ELF-1 (cell line): Measurements from ENCODE around the gene PHACTR4.
"Not testable (repeated sequence)": the region's sequence is repeated elsewhere in the genome, so short reads cannot be mapped to it uniquely, and the experiment has no call there.

ENCODE experiments used
- DNase-seq: peaks from one replicate; pipeline ENCODE4 v3.0.0-alpha.2; 2016; ENCODE audit warnings: low read depth, low spot score

The PHACTR4 gene

GRCh38 chr1:28428990-28429520 lies 59.5 kb downstream of the PHACTR4 start:
- no peak for DNase-seq

GRCh38 chr1:28436211-28436769 lies 66.8 kb downstream of the PHACTR4 start:
- DNase-seq = no peak

- DNase-seq = no peak
Measured at GRCh38 chr1:28437264-28437923, 67.9 kb downstream of the PHACTR4 start.

GRCh38 chr1:28437924-28438699 lies 68.6 kb downstream of the PHACTR4 start:
- peak; percentile 73 for DNase-seq

GRCh38 chr1:28439320-28439719 lies 69.8 kb downstream of the PHACTR4 start:
- no peak for DNase-seq

GRCh38 chr1:28441674-28442073 lies 72.1 kb downstream of the PHACTR4 start:
- DNase-seq = no peak

- DNase-seq = no peak
Measured at GRCh38 chr1:28443550-28443949, 74.0 kb downstream of the PHACTR4 start.

GRCh38 chr1:28447679-28448078 lies 78.1 kb downstream of the PHACTR4 start:
- no peak for DNase-seq

GRCh38 chr1:28448094-28448611 lies 78.6 kb downstream of the PHACTR4 start:
- not testable (repeated sequence) for DNase-seq

- DNase-seq = no peak
Measured at GRCh38 chr1:28449904-28450303, 80.4 kb downstream of the PHACTR4 start.

- DNase-seq = no peak
Measured at GRCh38 chr1:28450561-28450960, 81.0 kb downstream of the PHACTR4 start.

- no peak for DNase-seq
Measured at GRCh38 chr1:28451011-28451410, 81.5 kb downstream of the PHACTR4 start.

- DNase-seq = no peak
Measured at GRCh38 chr1:28456078-28456477, 86.5 kb downstream of the PHACTR4 start.

GRCh38 chr1:28457678-28458077 lies 88.1 kb downstream of the PHACTR4 start:
- DNase-seq = no peak

GRCh38 chr1:28458237-28459228 lies 89.0 kb downstream of the PHACTR4 start:
- DNase-seq = no peak

GRCh38 chr1:28466226-28466778 lies 96.8 kb downstream of the PHACTR4 start:
- DNase-seq = no peak

- no peak for DNase-seq
Measured at GRCh38 chr1:28470146-28470545, 100.6 kb downstream of the PHACTR4 start.

GRCh38 chr1:28479497-28479896 lies 110.0 kb downstream of the PHACTR4 start:
- DNase-seq = not testable (repeated sequence)

GRCh38 chr1:28480308-28480707 lies 110.8 kb downstream of the PHACTR4 start:
- DNase-seq = no peak

GRCh38 chr1:28482138-28482537 lies 112.6 kb downstream of the PHACTR4 start:
- no peak for DNase-seq

GRCh38 chr1:28482702-28483101 lies 113.2 kb downstream of the PHACTR4 start:
- DNase-seq = no peak
